HG03521 (cell line): ENCODE measurements around the gene ORC6.

Experiments
- ATAC-seq: cut with Tn5 transposase; IDR thresholded peaks from one replicate; pipeline ENCODE4 v1.9.1; 2021; ENCODE audit warnings: mild to moderate bottlenecking, moderate library complexity; ENCODE audit not compliant: unreplicated experiment

The ORC6 gene

DNA sequence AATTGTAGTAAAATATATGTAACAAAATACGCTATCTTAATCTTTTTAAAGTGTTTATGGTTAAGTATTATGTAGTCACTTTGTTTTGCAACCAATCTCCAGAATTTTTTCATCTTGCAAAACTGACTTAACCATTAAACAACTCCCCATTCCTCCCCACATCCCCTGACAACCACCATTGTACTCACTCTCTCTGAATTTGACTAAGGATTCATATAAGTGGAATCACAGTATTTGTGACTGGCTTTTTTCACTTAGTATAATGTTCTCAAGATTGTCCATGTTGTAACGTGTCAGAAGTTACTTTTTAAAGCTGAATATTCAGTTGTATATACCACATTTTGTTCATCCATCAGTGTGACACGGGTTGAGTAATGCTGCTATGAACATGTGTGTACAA lies 10.6 kb downstream of the ORC6 start:
- ATAC-seq: no peak

DNA sequence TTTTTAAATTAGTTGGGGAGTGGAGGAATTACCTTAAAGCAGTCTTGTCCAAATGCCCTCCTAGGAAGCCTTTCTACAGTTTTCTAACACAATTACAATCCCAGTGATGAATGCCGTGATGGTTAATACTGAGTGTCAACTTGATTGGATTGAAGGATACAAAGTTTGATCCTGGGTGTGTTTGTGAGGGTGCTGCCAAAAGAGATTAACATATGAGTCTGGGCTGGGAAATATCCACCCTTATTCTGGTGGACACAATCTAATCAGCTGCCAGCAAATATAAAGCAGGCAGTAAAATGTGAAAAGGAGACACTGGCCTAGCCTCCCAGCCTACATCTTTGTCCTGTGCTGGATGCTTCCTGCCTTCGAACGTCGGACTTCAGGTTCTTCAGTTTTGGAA lies 12.2 kb downstream of the ORC6 start:
- no peak for ATAC-seq

DNA sequence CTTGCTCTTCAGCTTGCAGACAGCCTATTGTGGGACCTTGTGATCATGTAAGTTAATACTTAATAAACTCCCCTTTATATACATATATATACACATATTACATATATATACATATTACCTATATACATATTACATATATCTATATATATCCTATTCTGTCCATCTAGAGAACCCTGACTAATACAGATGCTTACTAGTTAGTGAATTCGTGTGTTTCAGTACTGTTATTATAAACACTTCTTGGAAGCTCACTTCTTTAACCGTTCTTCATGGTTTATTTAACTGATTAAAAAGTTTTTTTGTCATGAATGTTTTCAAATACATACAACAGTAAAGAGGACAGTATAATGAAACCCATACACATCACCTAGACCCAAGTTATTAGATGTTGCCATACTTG lies 12.6 kb downstream of the ORC6 start:
- ATAC-seq: no peak

DNA sequence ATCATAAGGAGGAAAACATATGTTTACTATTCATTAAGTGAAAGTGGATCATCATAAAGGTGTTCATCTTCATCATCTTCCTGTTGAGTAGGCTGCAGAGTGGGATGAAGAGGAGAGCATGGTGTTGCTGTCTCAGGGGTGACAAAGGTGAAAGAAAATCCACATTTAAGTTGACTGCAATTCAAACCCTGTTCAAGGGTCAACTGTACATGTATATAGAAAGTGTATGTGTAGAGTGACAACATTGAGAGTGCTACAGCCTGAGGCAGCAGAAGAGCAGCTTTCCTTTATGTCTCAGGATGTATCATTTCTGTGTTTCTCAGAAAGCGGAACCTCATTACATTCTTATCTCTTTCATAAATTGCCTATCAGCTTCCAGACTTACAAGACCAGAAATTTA lies 17.2 kb downstream of the ORC6 start:
- no peak for ATAC-seq

DNA sequence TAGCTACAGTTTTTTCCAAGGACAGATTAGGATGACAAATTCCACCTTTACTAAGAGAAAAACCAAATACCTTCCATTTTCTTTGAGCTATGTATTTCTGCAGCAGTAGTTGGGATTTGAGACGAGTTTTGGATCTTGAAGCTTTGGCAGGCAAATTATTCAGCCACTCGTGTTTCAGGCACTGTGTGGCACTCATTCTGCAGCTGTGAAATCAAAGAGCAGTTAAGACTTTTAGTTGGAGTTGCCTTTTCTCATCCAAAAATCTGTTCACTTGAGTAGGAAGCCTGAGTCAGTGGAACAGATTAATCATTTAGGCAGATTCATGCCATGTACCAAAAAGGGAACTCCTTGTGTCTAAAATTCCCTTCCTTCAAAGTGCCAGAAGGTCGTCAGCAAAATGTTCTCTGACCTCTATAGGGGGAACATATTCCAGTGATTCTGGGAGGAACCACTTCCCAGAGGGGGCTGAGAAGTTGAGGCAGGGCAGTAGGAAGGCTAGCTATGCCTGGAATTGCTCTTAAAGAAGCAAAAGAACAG lies 20.1 kb downstream of the ORC6 start:
- ATAC-seq: no peak

DNA sequence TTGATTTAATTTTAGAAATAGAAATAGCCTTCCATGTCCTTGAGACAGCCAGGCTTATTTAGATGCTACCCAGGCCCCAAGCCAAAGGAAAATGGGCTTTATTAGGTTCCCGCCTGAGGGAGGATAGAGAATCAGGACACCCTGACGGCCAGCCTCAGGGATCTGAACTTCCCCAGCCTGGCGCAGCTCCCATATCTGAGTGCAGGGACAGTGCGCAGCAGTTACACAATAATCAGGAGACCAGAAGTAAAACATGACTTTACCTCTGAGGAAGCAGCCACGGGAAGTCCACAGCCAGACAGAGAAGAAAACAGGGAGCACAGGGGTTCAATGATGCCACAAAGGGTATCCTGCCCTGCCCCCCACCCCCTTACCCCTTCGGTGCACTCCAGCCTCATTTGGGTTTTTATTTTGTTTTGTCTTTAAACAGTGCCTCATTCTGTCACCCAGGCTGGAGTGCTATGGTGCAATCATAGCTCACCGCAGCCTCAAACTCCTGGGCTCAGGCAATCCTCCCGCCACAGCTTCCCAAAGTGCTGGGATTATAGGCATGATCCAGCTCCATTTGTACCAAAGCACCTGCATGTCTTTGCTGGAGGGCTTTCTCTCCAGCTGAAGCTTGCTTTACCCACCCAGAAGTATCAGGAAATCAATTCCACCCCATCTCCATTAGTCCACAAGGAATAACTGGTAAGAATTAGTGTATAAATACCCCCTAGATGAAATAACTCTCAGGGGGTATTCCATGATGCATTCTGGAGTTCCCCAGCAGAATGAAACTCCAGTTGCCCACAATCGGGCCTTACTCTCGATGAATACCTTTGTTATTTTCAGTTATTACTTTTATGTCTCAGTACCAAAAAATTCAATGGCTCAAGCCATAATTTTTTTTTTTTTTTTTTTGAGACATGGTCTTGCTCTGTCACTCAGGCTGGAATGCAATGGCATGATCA lies 21.9 kb downstream of the ORC6 start:
- no peak for ATAC-seq

DNA sequence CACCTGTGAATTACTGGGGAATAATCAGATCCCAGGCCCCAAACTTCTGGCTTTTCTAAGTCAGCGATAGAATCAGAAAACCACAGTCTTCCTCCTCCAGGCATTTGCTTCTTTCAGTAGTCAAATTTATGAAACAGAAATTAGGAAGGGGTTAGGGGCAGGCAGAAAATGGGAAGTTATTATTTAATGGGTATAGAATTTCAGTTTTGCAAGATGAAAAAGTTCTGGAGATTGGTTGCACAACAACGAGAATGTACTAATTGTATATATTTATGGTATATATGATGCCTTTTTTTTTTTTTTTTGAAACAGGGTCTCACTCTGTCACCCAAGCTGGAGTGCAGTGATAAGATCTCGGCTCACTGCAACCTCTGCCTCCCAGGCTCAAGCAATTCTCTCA lies 23.5 kb downstream of the ORC6 start:
- no peak for ATAC-seq

DNA sequence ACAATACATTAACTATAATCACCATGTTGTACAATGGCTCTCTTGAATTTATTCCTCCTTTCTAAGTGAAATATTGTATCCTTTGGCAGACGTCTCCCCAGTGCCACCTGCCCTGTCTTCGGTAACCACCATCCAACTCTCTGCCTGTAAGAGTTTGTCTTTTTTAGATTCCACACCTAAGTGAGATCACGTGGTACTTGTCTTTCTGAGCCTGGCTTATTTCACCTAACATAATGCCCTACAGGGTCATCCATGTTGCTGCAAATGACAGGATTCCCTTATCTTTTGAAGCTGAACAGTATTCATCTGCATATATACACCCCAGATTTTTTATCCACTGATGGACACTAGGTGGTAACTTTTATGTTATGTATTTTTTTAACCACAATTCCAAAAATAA lies 24.2 kb downstream of the ORC6 start:
- ATAC-seq: no peak

DNA sequence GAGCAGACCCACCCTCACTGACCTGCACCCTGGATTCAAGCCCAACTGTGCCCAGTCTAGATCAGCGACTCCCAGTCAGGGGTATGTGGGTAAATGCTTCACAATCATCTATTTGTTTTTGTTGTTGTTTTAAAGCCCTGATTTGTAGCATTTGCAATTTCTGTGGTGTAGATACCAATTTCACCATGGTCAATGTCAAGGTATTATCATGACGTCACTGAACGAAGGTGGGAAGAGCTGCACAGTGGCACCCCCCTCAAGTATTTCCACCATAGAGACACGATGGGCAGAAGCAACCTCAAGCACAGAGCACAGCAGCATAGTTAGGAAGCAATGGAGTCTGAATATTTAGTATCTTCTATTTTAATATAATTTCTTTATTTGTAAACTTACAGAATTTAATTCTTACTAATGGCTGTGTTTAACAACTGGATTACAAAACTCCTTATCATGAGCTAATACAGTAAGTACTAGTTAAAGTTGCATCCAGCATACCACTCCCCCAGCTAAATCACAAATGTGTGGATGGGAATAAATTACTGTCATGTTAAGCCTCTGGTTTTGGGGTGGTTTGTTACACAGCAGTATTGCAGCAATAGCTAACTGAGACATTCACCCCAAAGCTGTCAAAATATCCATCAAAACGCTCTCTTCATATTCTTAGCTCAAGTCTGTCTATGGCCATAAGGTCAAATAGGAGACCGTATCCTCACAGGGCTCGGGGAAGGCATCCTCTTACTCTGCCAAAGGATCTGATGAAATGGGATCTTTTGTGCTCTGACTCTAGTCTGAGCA lies 25.5 kb downstream of the ORC6 start:
- no peak for ATAC-seq

DNA sequence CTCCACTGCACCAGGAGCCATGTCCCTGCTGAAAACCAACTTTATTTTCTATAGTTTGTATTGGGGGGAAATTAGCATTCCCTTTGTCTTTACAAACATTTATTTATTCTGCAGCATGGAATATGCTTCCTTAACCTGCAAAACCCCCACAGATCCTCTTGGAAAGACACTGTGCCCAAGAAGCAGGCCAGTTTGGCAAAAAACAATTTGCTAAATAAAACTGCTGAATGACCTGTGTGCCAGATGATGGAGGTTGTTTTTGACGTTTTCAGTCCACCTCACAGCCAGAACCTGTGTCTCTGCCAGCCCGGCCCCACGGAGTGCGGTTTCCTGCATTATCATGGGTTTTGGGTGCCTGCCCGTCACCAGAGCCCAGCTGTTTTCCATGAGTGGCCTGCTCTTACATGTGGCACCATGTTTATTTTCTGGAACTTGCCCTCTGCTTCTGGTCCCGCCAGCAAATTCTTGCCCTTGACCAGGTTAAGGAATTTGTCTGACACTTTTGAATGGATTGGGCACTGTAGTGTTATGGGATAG lies 26.4 kb downstream of the ORC6 start:
- ATAC-seq: no peak

DNA sequence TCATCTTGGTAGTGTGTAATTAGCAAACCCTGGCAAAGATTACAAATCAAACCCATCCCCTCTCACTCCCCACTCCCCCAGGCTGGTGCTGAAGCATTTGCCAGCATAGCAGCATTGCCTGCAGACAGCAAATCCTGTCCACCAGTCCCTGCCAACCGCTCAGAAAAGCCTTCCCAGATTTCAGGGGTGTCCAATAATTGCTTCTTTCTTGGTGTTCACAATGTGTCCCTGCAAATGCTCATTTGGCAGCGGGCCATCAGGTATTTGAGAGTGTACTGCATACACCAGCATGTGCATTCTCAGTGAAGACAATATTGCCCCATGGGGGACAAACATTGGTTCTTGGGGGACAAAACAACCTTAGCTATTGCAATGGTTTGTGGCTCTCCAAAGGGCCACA lies 28.2 kb downstream of the ORC6 start:
- no peak for ATAC-seq

DNA sequence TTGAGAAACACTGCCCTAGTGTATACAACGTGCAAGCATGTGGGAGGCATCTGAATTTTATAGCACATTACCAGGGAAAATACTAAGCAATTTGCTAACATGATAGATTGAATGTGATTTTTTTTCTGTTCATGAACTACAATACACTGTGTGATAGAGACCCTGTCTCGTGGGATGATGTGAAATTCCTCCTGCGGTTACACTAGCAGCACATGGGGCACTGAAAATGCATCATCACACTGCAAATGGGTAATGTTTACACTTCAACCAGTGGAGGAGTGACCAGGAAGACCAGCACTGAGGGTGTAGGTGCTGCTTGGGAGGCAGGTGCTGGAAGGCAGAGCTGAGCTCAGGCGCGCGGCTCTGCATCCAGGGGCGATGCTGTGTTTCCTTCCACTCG lies 28.8 kb downstream of the ORC6 start:
- ATAC-seq: no peak

DNA sequence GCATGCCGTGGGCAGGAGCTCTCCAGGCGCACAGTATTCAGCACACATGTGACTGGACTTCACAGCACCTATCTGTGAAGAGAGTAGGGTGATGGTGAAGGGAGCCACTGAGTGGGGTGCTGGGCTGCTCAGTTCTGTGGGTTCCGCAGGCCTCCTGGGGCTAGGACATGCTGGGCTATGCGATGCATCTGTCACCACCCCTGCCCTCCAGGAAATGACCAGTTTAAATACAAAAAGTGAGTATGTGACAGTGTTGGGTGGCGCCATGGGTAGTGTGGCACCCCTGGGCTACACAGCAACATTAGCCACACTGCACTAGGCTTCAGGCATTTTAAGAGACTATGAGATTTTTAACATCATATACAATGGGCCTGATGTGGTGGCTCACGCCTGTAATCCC lies 30.1 kb downstream of the ORC6 start:
- no peak for ATAC-seq

DNA sequence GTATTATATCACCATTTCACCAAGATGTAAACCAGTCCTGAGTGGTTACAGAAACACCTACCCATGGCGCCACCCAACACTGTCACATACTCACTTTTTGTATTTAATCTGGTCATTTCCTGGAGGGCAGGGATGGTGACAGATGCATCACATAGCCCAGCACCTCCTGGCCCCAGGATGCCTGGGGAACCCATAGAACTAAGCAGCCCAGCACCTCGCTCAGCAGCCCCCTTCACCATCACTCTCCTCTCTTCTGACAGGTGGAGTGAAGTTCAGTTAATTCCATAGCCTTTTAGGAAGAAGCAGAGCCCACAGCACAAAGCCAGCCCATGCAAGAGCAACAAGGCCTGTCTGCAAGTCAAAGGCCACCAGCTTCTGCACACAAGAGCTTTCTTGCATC lies 31.2 kb downstream of the ORC6 start:
- no peak for ATAC-seq

DNA sequence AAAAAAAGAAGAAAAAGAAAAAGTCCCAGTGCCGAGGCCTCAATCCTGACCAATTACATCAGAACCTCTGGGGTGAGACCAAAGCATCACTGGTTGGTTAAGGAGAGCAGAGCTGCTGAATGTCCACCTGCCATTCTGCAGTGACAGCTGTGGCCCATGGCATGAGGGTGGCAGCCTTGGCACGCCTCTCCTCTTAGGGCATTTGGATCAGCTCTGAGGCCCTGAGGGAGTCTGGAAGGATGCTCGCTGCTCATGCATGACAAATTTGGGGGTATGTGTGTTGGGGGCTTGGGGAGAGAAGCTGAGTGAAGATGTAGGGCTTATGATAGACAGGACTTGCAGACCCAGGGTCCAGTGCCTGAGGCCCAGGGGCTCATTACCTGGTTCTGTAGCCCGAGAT lies 32.4 kb downstream of the ORC6 start:
- no peak for ATAC-seq

DNA sequence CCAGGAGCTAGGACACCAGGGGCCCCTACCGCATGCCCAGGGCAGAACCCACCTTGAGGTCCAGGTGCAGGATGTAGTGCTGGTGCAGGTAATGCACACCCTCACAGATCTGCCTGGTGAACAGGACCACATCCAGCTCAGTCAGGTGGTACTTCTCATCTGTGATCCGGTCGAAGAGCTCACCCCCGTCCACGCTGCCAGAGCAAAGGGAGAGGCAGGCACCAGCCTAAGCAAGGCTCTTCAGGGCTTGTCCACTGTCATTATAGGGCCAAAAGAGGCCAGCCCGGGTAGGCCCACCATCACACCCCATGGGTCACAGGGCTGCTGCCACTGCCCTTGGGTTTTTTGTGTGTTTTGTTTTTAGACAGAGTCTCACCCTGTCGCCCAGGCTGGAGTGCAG lies 37.7 kb downstream of the ORC6 start:
- ATAC-seq: no peak

DNA sequence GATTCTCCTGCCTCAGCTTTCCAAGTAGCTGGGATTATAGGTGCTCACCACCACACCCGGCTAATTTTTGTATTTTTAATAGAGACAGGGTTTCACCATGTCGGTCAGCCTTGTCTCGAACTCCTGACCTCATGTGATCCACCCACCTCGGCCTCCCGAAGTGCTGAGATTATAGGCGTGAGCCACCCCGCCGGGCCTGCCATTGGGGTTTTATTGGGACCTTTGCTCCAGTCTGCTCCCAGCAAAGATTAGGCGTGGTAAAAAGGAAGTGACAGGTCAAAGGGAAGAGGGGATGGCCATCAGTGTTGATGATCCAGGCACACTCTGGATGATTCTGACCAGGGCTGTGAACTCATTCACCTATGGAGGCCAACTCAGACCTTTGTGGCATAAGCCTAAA lies 38.2 kb downstream of the ORC6 start:
- no peak for ATAC-seq

DNA sequence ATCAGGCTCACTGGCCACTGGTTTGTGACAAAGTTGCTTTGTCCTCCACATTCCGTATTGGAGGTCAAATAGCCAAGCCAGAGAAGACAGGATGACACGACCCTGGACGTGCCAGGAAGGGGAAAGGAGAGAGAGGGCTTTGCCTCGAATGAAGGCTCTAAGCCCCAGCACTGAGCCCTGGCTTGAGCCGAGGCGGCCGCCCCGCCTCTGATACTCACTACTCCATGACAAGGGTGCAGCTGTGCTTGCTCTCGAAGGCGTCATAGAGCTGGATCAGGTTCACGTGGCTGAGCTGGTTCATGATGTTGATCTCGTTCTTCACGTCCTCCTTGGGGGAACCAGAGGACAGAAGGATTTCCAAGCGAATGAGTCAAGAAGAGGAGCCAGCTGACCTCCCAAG lies 39.3 kb downstream of the ORC6 start:
- no peak for ATAC-seq

DNA sequence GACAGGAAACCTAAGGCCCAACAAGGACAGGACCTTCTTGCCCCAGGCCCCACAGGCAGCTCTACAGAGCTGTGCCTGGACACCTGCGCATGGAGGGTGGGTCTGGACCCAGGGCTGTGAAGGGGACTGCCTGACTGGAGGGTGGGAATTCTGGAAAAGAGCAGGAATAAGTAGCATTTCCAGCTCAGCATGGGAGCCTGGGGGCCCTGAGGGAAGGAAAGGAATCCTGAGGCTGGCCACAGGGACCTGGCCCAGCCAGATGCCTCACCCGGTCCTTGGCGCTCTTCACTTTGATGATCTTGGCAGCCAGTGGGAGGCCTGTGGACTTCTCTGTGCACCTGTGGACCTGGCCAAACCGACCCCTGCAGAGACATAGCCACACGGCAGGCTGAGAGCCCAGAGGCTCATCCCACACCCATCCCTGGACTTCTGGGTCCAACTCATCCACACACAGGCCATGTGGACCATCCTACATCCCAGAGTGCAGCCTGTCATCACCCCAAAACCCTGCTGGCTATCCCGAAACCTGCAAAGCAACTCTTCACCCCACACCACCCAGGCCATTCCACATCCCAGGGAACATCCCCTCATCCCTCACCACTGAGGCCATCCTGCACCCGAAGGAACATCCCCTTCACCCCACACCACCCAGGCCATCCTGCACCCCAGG lies 40.0 kb downstream of the ORC6 start:
- ATAC-seq: no peak

DNA sequence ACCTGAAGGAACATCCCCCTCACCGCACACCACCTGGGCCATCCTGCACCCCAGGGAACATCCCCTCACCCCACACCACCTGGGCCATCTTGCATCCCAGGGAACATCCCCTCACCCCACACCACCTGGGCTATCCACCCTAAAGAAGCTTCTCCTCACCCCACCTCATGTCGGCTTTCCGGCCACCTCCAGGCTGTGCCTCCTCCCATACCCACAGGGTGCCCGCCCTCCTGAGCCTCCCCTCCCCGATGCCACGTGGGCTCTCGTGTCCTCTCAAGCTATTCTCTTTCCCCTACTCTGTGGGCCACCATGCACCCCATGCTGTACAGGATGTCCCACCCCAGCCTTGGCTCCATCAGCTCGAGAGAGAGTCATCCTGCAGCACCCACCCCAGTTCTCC lies 40.7 kb downstream of the ORC6 start:
- ATAC-seq: no peak
